Measurements from ENCODE around the gene SAA2. TPM values are rescaled to one million over a fixed set of nuclear protein-coding genes. Genes with fewer than 3 reads are reported as not detected.
A peak's percentile ranks its signal among the peaks of the same experiment; 100 is the strongest.
"Not testable (repeated sequence)": the region's sequence is repeated elsewhere in the genome, so short reads cannot be mapped to it uniquely, and the experiment has no call there.

Gene SAA2
- total RNA-seq, 1 donor from 2014 or later = not detected

GRCh38 chr11:18253233-18253632, 4.8 kb upstream of the SAA2 start:
- DNase-seq (ENCODE audit: low read depth, low spot score) = no peak

GRCh38 chr11:18247191-18247581, 1.3 kb downstream of the SAA2 start:
- not testable (repeated sequence) for DNase-seq (ENCODE audit: low read depth, low spot score)

DNA sequence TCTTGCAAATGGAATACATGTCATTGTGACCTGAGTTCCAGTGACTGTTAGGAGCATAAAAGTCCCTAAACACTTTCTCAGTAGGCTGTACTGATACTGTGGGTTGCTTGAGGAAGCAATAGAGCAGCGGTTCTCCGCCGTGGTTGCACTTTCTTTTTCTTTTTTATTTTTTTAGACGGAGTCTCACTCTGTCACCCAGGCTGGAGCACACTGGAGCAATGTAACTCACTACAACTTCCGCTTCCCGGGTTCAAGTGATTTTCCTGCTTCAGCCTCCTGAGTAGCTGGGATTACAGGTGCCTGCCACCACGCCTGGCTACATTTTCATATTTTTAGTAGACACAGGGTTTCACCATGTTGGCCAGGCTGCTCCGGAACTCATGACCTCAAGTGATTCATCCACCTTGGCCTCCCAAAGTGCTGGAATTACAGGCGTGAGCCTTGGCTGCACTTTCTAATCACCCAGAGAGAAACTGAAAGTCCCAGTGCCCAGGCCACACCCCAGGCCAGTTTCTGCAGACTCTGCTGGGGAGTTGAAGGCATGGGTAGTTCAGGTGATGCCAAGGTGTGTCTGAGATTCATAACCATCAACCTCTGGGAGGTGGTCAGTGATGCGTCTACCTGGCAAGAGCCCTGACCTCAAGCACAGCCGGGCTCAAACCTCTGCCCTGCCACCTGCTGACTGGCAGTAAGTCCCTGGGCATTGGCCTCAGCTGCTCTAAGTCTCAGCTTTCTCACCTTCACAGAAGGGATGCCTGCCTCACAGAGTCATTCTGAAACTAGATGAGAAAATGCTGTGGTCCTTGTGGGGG, 1.9 kb downstream of the SAA2 start:
- DNase-seq (ENCODE audit: low read depth, low spot score) = not testable (repeated sequence)

DNA sequence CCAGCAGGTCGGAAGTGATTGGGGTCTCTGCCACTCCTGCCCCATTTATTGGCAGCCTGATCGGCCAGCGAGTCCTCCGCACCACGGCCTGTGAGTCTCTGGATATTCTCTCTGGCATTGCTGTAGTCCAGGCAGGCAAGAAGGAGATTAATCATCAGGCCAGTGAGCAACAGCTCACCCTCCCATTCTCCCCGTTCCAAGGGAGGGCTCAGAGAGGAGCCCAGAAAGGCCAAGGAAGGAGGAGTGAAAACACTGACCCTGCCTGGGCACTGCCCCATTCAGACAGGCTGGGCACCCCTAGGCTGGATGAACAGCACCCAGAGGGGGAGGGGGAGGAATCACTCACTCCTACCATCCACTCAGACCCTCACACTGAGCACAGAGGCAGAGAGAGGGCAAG, 3.1 kb downstream of the SAA2 start:
- no peak for DNase-seq (ENCODE audit: low read depth, low spot score)

GRCh38 chr11:18243783-18244362, 4.6 kb downstream of the SAA2 start:
- DNase-seq (ENCODE audit: low read depth, low spot score) = peak; percentile 20

- DNase-seq (ENCODE audit: low read depth, low spot score) = no peak
Measured at GRCh38 chr11:18239655-18240054, 8.8 kb downstream of the SAA2 start.

DNA sequence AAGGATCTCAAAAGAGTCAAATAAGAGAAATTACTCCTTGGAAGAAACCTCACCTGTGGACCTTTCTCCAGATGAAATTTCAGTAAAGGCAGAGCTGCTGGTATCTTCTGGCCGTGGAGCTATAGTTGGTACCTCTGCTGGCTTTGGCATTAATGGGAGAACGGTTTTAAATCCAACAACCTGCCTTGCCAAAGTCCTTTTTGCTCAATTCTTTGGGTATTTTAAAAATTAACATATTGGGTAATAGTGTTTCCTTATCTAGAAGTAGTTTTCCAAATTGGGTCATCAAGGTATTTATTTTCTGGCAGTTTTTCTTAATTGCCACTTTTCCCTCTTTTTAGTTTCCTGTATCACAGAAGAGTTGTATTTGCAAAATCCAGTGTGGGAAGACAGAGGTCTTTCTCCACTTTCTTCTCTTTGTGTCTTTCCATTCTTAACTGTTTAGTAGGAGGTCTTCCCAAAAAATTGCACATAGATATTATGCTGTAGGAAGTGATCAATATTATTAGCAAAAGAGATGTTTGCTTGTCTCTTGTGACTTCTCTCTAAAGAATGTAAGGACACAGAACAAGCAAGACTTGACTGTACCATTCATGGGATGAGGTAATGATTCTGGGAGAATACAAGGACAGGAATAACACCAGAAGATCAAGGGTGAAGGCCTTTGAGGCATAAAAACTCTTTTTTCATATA, 11.7 kb downstream of the SAA2 start, which contains the start of gene SAA4:
SAA4 (minus strand) TSS at position 139 of the 693 bp plus-strand sequence. CDS start 876 bp downstream, outside the sequence.
- DNase-seq (ENCODE audit: low read depth, low spot score) = no peak

GRCh38 chr11:18235394-18236334, 12.8 kb downstream of the SAA2 start:
- no peak for DNase-seq (ENCODE audit: low read depth, low spot score)

DNA sequence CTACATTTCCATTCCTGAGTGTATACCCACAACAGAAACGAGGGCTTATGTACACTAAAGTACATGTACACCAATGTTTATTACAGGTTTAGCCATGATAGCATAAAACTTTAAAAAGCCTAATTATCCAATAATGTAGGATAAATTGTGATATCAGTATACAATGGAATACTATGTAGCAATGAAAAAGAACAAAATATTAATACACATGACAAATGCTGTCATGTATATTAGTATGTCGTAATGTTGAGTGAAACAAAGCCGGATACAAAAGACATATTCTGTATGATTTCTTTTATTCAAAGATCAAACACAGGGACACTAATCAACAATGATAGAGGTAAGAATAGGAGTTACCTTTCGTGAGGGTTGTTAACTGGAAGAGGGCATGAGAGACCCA, 14.6 kb downstream of the SAA2 start:
- no peak for DNase-seq (ENCODE audit: low read depth, low spot score)

GRCh38 chr11:18230859-18231258, 17.6 kb downstream of the SAA2 start:
- no peak for DNase-seq (ENCODE audit: low read depth, low spot score)

DNA sequence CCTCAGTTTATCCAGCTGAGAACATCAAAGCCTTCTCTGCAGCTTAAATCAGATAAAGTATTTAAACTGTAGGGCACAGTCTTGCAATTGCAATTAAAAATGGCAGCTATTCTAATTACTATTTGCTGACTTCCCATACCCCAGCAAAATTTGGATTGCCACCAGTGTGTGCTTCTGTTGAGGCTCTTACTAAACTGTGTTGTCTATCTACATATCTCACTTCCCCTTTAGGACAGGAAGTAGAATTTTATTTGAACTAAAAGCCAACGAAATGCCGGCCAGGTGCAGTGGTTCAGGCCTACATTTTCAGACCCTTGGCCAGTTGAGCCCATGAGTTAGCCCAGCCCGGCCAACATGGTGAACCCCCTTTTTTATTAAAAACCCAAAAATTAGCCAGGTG, 19.0 kb downstream of the SAA2 start:
- DNase-seq (ENCODE audit: low read depth, low spot score) = no peak

- no peak for DNase-seq (ENCODE audit: low read depth, low spot score)
Measured at GRCh38 chr11:18225913-18226312, 22.6 kb downstream of the SAA2 start.

DNA sequence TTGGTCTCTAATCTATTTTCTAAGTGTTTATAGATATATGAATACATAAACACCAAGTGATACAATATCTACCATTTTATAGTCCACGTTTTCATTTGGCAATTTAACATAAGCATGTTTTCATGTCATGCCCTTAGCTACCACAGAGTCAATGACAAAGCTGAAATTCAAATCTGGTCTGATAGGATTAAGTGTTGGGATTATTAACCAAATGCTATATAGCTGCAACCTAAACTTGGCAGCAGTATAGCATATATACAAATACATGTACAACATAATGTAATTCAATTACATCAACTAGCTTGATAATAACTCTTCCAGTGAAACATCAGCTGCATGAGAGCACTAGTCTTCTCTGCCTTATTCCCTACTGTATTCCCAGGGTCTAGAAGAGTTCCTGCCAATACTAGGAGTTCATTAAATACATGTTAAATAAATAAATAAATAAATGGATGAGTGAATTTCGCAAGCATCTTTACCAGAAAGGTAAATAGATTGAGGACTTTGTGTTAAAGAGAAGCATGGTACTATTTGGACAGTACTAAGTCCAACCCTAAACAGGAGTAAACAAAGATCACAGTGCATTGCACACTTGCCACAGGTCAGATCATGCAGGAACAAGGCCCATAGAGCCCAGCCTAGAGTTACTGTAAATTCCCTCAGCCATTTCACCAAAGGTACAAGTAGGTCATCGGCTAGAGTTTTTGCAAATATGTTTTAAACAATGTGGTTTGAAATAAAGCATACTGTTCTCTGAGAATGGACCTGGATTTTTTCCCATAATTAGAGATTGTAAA, 24.7 kb downstream of the SAA2 start:
- DNase-seq (ENCODE audit: low read depth, low spot score) = no peak

DNA sequence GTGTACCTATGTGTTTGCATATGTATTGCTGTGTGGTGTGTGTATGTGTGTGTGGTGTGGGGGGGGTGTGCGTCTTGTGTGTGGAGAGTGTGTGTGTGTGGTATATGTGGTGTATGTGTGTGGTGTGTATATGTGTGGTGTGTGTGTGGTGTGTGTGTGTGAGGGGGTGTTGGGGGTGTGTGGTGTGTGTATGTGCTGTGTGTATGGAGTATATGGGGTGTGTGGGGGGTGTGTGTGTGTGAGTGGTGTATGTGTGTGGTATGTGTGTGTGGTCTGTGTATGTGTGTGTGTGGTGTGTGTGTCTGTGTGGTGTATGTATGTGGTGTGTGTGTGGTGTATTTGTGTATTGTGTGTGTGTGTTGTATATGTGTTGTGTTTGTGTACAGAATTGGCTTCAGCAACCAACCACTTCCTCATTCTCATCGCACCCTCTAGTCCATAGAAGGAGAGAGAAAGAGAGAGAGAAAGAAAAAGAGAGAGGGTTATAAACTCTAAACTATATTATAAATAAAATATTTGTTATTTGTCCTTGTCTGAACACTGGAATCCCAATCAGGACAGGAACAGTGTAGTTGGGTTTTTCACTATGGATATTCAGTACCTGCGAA, 25.6 kb downstream of the SAA2 start:
- no peak for DNase-seq (ENCODE audit: low read depth, low spot score)

DNA sequence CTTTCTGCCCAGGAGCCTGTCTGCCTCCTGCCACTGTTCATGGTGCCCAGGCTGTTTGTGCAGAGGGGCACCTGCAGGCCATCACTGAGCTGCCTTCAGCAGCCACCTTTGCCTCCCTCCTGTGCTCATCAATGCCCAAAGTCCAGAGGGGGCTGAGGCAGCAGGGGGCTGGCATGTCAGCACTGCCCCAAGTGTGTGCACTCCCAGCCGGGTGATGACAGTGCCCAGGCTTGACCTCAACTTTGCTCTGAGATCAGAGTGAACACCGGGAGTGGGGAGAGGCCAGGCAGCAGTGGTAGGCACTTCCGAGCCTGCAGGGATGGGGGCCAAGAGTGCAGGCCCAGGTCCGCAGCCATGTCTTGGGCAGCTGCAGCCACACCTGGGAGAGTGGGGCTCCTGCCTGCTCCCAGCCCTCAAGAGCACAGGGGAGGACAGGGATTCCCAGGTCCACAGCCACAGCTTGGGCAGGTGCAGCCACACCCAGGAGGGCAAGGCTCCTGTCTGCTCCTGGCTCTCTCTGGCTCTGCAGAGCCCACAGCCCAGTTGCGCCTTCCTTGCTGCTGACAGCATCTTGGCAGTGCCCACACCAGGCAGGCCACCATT, 27.1 kb downstream of the SAA2 start:
- no peak for DNase-seq (ENCODE audit: low read depth, low spot score)

DNA sequence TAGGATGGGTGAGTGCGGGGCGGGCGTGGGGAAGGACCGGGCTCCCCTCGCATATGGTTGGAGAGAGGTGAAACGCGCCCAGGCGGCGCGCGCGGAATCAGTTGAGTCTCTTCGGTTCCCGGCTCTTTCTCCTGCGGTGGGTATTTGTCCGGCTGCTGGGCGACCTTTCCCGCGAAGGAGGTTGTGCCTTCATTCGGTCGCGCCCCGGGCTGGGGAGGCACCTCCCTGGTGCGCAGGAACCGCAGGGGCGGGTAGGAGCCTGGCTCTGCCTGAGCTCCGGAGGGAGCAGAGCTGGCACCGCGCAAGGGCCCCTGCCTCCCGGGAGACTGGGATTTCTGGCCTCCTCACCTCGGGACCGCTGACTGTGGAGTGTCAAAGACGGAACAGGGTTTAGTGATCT, 39.4 kb downstream of the SAA2 start:
- DNase-seq (ENCODE audit: low read depth, low spot score) = no peak

- no peak for DNase-seq (ENCODE audit: low read depth, low spot score)
Measured at GRCh38 chr11:18204771-18205170, 43.7 kb downstream of the SAA2 start.

DNA sequence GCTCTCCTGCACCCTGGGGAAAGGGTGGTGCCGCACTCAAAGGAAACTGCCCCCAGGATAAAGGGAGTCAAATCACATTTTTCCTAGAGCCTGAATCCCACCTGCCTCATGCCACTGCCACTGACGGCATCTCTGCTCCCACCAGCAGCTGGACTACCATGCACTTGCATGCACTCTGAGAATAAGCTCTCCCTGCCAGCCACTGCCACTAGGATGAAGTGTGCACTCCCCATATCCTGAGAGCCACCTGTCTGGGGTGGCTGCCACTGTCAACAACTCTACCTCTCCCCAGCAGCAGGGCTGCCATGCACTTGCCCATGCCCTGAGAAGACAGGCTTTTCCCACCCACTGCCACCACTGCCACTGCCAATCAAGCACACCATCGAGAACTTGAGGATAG, 44.2 kb downstream of the SAA2 start:
- DNase-seq (ENCODE audit: low read depth, low spot score) = no peak

GRCh38 chr11:18203723-18204122, 44.7 kb downstream of the SAA2 start:
- no peak for DNase-seq (ENCODE audit: low read depth, low spot score)

GRCh38 chr11:18197738-18198137, 50.7 kb downstream of the SAA2 start:
- not testable (repeated sequence) for DNase-seq (ENCODE audit: low read depth, low spot score)
